GM13977 (cell line): ENCODE results near the gene DDX19B.
"Not testable (repeated sequence)": the region's sequence is repeated elsewhere in the genome, so short reads cannot be mapped to it uniquely, and the experiment has no call there.

Experiments
- DNase-seq: peaks from one replicate; pipeline ENCODE4 v3.0.0; 2012; ENCODE audit warnings: low spot score
- CTCF ChIP-seq: IDR thresholded peaks from 2 replicates; pipeline ENCODE4 v1.5.1; 2012; ENCODE audit warnings: mild to moderate bottlenecking, control low read depth; ENCODE audit not compliant: insufficient read depth; ENCODE audit errors: extremely low read depth, missing control alignments
- in situ Hi-C: fragments of 300-500 bp; cut with MboI; formaldehyde crosslinking; loops from one replicate; pipeline ENCODE4 v1.12.0; 2022; ENCODE audit warnings: low sequenced_read_pairs, low pct_unique_long_range_greater_than_20kb, mixed read lengths, inconsistent platforms; ENCODE audit not compliant: unreplicated experiment

DDX19B gene

DNA sequence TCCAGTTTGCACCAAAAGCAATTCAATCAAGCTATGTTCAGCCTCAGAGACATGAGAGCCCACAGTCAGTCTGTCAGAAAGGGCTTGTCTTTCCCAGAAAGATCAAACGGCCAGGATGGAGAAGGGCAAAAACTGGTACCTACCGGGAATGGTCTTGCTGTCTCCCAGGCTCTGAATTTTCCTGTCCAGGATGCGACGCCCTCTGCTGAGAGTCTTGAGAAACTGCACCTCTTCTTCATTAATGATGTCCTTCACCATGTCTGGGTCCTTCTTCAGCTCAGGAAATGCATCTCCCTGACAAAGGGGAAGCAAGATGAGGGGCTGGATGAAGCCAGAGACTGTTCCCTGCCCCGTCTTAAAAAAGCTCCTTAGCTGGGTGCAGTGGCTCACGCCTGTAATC is 31.5 kb upstream of the DDX19B start:
- in situ Hi-C loops, result no loop called here
- DNase-seq, result no peak
- peak; percentile 65 for TF ChIP-seq CTCF

- DNase-seq, in situ Hi-C loops: not testable (repeated sequence)
Observed at GRCh38 chr16:70267922-70268321, 31.1 kb upstream of the DDX19B start.

GRCh38 chr16:70269471-70269870 is 29.5 kb upstream of the DDX19B start:
- in situ Hi-C loops, result no loop called here
- DNase-seq, result no peak
- no peak for TF ChIP-seq CTCF

DNA sequence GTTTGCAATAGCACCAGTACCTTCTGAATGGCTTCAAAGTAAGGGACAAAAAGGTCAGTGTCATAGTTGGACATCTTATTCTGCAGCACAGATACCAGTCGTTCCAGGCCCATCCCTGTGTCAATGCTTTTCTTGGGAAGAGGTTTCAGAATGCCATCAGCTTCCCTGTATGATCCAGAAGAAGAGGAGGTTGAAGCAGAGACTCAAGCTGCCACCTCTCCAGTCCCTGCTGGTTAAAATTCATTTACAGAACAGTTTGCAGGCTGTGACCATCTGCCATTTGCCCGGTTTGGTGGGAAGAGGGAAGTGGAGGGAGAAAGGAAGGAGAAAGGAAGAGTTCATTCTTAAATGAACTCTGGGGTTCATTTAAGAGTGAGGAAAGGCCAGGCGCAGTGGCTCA is 28.8 kb upstream of the DDX19B start:
- no peak for DNase-seq
- no peak for TF ChIP-seq CTCF
- in situ Hi-C loops, result no loop called here

DNA sequence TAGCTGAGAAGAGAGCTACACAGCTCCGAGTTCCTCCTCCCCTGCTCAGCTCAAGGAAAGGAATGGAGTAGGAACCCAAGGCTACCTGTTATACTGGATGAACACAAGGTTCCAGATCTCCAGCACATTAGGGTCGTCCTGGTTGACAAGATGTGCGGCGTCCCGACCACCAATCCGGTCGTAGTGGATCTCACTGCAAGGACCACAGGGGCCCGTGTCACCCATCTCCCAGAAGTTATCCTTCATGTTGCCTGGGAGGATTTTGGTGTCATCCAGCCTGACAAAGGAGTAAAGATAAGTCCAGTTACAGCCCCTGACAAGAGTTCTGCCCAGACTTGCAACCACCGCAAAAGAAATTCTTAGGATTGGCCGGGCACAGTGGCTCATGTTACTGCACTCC is 27.3 kb upstream of the DDX19B start:
- DNase-seq, result no peak
- in situ Hi-C loops, result no loop called here
- no peak for TF ChIP-seq CTCF

- DNase-seq, result no peak
- in situ Hi-C loops, result no loop called here
- no peak for TF ChIP-seq CTCF
Observed at GRCh38 chr16:70276392-70276791, 22.6 kb upstream of the DDX19B start.

DNA sequence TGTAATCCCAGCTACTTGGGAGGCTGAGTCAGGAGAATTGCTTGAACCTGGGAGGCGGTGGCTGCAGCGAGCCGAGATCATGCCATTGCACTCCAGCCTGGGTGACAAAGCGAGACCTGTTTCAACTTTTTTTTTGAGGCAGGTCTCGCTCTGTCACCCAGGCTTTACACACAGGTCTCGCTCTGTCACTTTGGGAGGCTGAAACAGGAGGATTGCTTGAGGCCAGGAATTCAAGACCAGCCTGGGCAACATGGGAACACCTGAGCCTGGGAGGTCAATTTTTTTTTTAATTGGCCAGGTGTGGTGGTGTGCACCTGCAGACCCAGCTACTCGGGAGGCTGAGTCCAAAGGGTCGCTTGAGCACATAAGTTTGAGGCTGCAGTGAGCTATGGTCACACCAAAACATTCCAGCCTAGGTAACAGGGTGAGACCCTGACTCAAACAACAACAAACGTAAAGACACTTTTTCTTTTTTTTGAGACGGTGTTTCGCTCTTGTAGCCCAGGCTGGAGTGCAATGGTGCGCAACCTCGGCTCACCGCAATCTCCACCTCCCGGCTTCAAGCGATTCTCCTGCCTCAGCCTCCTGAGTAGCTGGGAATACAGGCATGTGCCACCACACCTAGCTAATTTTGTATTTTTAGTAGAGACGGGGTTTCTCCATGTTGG is 11.5 kb upstream of the DDX19B start:
- in situ Hi-C loops, DNase-seq: not testable (repeated sequence)
